GM18520 (cell line): ENCODE data around the gene PCDHGA6.

ENCODE experiments used
- ATAC-seq: cut with Tn5 transposase; IDR thresholded peaks from one replicate; pipeline ENCODE4 v1.9.1; 2021; ENCODE audit not compliant: unreplicated experiment

The PCDHGA6 gene

GRCh38 chr5:141419074-141419880 lies 45.6 kb downstream of the PCDHGA6 start:
- ATAC-seq, result no peak

- peak; percentile 37 for ATAC-seq
Observed at GRCh38 chr5:141420855-141421488, 47.3 kb downstream of the PCDHGA6 start, which contains the start of gene PCDHGA11. PCDHGA11 (plus strand) TSS chr5:141421051; CDS start chr5:141421228, 177 bp downstream.

- ATAC-seq, result no peak
Observed at GRCh38 chr5:141421489-141421855, 47.8 kb downstream of the PCDHGA6 start.

- no peak for ATAC-seq
Observed at GRCh38 chr5:141422742-141423291, 49.1 kb downstream of the PCDHGA6 start.

GRCh38 chr5:141427783-141428426 lies 54.2 kb downstream of the PCDHGA6 start:
- ATAC-seq, result no peak
